ENCODE data around the gene MRNIP. TPM values are rescaled to one million over a fixed set of nuclear protein-coding genes. Genes with fewer than 3 reads are reported as not detected.

Gene MRNIP
- total and polyA plus RNA-seq, 2 of the 8 experiments (the other 6 are each of a cell fraction or from before 2014, with no cell fraction given): 29.6 TPM

DNA sequence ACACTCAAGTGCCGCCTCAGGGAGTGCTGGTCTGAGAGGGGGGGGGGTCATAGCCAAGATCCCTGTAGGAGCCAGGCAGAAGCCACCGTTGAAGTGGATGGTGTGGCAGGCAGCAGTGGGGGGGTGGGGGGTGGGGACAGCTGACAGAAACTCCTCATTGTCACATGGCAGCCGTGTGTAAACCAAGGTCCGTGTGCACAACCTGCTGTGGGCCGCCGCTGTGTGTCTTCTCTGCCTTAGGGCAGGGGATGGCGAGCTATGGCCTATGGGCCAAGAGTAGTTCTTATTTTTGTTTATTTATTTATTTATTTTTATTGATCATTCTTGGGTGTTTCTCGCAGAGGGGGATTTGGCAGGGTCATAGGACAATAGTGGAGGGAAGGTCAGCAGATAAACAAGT lies 24.5 kb downstream of the MRNIP start:
- no peaks in the 10 kb centered on the region; the same call in 1 of the 2 replicates for H3K79me1 ChIP-seq (ENCODE audit: low read depth, low read length)
- no peak overlapping the region for H3K9ac ChIP-seq (replicated peaks in 1 of 4; ENCODE audit: extremely low read depth in 1 of 4, low read depth in 3 of 4, low read length in 3 of 4)
- H3K56ac ChIP-seq (replicated peaks; ENCODE audit: insufficient read length, low read depth, low read length): no peak overlapping the region
- H4K91ac ChIP-seq (replicated peaks; ENCODE audit: insufficient read length, low read length): no peak overlapping the region
- no peaks in the 10 kb centered on the region for H3K23me2 ChIP-seq (ENCODE audit: low read depth, low read length)
- H3K23ac ChIP-seq (ENCODE audit: insufficient read length): no peak overlapping the region
- H3K79me2 ChIP-seq (ENCODE audit: control insufficient read depth in 1 of 2, insufficient read depth in 2 of 2, low read length in 2 of 2): no peaks in the 10 kb centered on the region
- H2BK12ac ChIP-seq (ENCODE audit: low read depth, low read length): no peak overlapping the region
- FAIRE-seq (no peak), DNase-seq (ENCODE audit: low read depth in 1 of 2, low spot score in 2 of 2) (no peak)
- no peak overlapping the region for H3K4me3 ChIP-seq (ENCODE audit: extremely low read depth in 1 of 4, insufficient read depth in 2 of 4, low read depth in 3 of 4, low read length in 4 of 4)
- no peak overlapping the region for H4K8ac ChIP-seq (ENCODE audit: extremely low read depth, insufficient read depth, low read length)
- H2BK20ac ChIP-seq (ENCODE audit: low read length): no peak overlapping the region
- no peak overlapping the region for H2AFZ ChIP-seq (ENCODE audit: low read length)
- H4K5ac ChIP-seq (ENCODE audit: insufficient read length, low read depth, low read length): no peak overlapping the region
- no peak overlapping the region for H3K4me2 ChIP-seq (ENCODE audit: insufficient read depth in 1 of 2, low read depth in 2 of 2, low read length in 2 of 2)
- H3K27me3 ChIP-seq (replicated peaks in 1 of 4; ENCODE audit: control insufficient read depth in 3 of 4, extremely low read depth in 1 of 4, insufficient read depth in 3 of 4, low read length in 3 of 4): no peaks in the 10 kb centered on the region
- ChIA-PET POLR2A (ENCODE audit: partially characterized antibody) (interaction anchor here (1.1 to 5.7 kb wide), 5 partner anchors 10 to 76 kb away, joined by 3 to 47 read pairs (median 6); partner anchors contain the start of gene SQSTM1), CTCF (ENCODE audit: partially characterized antibody) (interaction anchor here (0.8 kb wide), 1 partner anchor 32 kb away, joined by 3 read pairs; no protein-coding TSS in a partner anchor)
- H4K20me1 ChIP-seq (replicated peaks in 1 of 2; ENCODE audit: control insufficient read depth in 1 of 2, insufficient read depth in 2 of 2, low read length in 2 of 2): peaks cover 8 to 10% of the 10 kb centered on the region in 2 experiments
- H3K4ac ChIP-seq (replicated peaks; ENCODE audit: insufficient read length, low read depth, low read length): no peak overlapping the region
- no peak overlapping the region for H3K14ac ChIP-seq (ENCODE audit: insufficient read length)
- no peak overlapping the region for H3K18ac ChIP-seq (ENCODE audit: extremely low read depth, low read length)
- no peak overlapping the region for H2BK5ac ChIP-seq (ENCODE audit: low read depth, low read length)
- TF ChIP-seq CREB1 (IDR thresholded peaks at IDR 0.05): no peak
- TF ChIP-seq, protein P1, sequence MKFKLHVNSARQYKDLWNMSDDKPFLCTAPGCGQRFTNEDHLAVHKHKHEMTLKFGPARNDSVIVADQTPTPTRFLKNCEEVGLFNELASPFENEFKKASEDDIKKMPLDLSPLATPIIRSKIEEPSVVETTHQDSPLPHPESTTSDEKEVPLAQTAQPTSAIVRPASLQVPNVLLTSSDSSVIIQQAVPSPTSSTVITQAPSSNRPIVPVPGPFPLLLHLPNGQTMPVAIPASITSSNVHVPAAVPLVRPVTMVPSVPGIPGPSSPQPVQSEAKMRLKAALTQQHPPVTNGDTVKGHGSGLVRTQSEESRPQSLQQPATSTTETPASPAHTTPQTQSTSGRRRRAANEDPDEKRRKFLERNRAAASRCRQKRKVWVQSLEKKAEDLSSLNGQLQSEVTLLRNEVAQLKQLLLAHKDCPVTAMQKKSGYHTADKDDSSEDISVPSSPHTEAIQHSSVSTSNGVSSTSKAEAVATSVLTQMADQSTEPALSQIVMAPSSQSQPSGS (IDR thresholded peaks at IDR 0.05; ENCODE audit: low read length): no peak
- no peak for TF ChIP-seq SIRT6 (IDR thresholded peaks at IDR 0.05; ENCODE audit: low read length)
- TF ChIP-seq TAF1 (IDR thresholded peaks at IDR 0.05; ENCODE audit: low read depth, low read length): no peak
- TF ChIP-seq SIX5 (IDR thresholded peaks at IDR 0.05; ENCODE audit: low read depth, low read length): no peak
- TF ChIP-seq GABPA (IDR thresholded peaks at IDR 0.05; ENCODE audit: borderline replicate concordance, insufficient read depth, low read length): no peak
- TF ChIP-seq PHF8 (conservative IDR thresholded peaks at IDR 0.05; ENCODE audit: low read depth, low read length): no peak
- 96% methylated on average over 7 of the region's 8 CpGs; no CpG with 5 or more reads in 1 of the 2 experiments for WGBS, 2 experiments (ENCODE audit: extremely low coverage in 1 of 2, insufficient coverage in 1 of 2, insufficient read length in 1 of 2, insufficient replicate concordance in 2 of 2, low coverage in 1 of 2, low lambda C conversion rate in 2 of 2, missing lambda C conversion rate in 1 of 2)
- H2AK5ac ChIP-seq (ENCODE audit: low read depth, low read length): no peak overlapping the region
- peaks cover 0 to 2% (median under 1%) of the 10 kb centered on the region in 4 experiments; a peak in 3 of 7 replicates for H3K4me1 ChIP-seq (replicated peaks in 1 of 4; ENCODE audit: control insufficient read depth in 3 of 4, insufficient read depth in 4 of 4, low read length in 3 of 4)
- H3K27ac ChIP-seq (ENCODE audit: low read depth, low read length): no peak overlapping the region
- H3K9me3 ChIP-seq (ENCODE audit: insufficient read depth in 2 of 2, low read depth in 1 of 2, low read length in 1 of 2): no peaks in the 10 kb centered on the region; a peak in 1 of 4 replicates
- H3K36me3 ChIP-seq (ENCODE audit: control insufficient read depth in 2 of 4, insufficient read depth in 4 of 4, low read length in 3 of 4): peaks cover 31 to 72% (median 57%) of the 10 kb centered on the region in 4 experiments
- H2BK120ac ChIP-seq (replicated peaks; ENCODE audit: low read depth, low read length): no peak overlapping the region
- no peak overlapping the region for H2BK15ac ChIP-seq (ENCODE audit: low read length)

Data from H1 (cell line).